K562 (cell line): ENCODE measurements around the gene ZFYVE28. TPM values are rescaled to one million over a fixed set of nuclear protein-coding genes. Genes with fewer than 3 reads are reported as not detected.
A peak's percentile ranks its signal among the peaks of the same experiment; 100 is the strongest.

Experiments used
- CHAMP1 ChIP-seq: fragments of 450-650 bp; IDR thresholded peaks from 2 replicates; pipeline ENCODE4 v1.6.1; 2016; ENCODE audit warnings: mild to moderate bottlenecking
- CHD2 ChIP-seq: IDR thresholded peaks from 2 replicates; pipeline ENCODE4 v1.6.1; 2011; ENCODE audit warnings: low read depth, low read length
- CREB1 ChIP-seq, 2 experiments: sonication (generic) in 1 of 2; formaldehyde crosslinking in 1 of 2; IDR thresholded peaks; 2 replicates each; pipeline versions ENCODE4 v1.6.1 to v1.8.0; 2012 to 2022; ENCODE audit warnings: inconsistent platforms in 1 of 2, mild to moderate bottlenecking in 1 of 2, missing genetic modification reagents in 1 of 2, moderate library complexity in 1 of 2
- FOXK2 ChIP-seq, 2 experiments: fragments of 450-650 bp; IDR thresholded peaks in 1 of 2; conservative IDR thresholded peaks in 1 of 2; 2 replicates each; pipeline ENCODE4 v1.6.1; 2016; ENCODE audit warnings: low read depth in 2 of 2, mild to moderate bottlenecking in 1 of 2
- MCM7 ChIP-seq, 2 experiments: fragments of 450-650 bp; IDR thresholded peaks; 2 replicates each; pipeline ENCODE4 v1.6.1; 2016 to 2018
- MYC ChIP-seq, 2 experiments: fragments of 250-450 bp in 1 of 2; sonication (Bioruptor Pico) in 1 of 2; IDR thresholded peaks; 2 replicates each; pipeline versions ENCODE4 v1.5.1 to v1.6.1; 2012 to 2021; ENCODE audit warnings: low read depth in 2 of 2, borderline replicate concordance in 1 of 2, improper control_type of control experiment in 1 of 2, low read length in 1 of 2, mild to moderate bottlenecking in 1 of 2, moderate library complexity in 1 of 2
- PCBP1 ChIP-seq: fragments of 200-400 bp; formaldehyde crosslinking; IDR thresholded peaks from 2 replicates; pipeline ENCODE4 v1.6.1; 2018; ENCODE audit warnings: mild to moderate bottlenecking, low read depth, low read length; ENCODE audit not compliant: poor library complexity, severe bottlenecking
- RUNX1 ChIP-seq: sonication (generic); IDR thresholded peaks from 2 replicates; pipeline ENCODE4 v1.6.1; 2016; ENCODE audit warnings: antibody characterized with exemption, low read depth
- SIX5 ChIP-seq, 2 experiments: IDR thresholded peaks; 2 replicates each; pipeline ENCODE4 v1.6.1; 2011; ENCODE audit warnings: low read length in 2 of 2, borderline replicate concordance in 1 of 2, low read depth in 1 of 2, mild to moderate bottlenecking in 1 of 2, moderate library complexity in 1 of 2; ENCODE audit not compliant: insufficient read depth in 1 of 2
- SP2 ChIP-seq: IDR thresholded peaks from 2 replicates; pipeline ENCODE4 v1.6.1; 2011; ENCODE audit warnings: mild to moderate bottlenecking, low read depth, low read length, moderate library complexity; ENCODE audit not compliant: poor library complexity, severe bottlenecking; ENCODE audit errors: extremely low read depth
- ZNF143 ChIP-seq: sonication (generic); formaldehyde crosslinking; IDR thresholded peaks from 2 replicates; pipeline ENCODE4 v1.9.0; 2022; ENCODE audit warnings: mild to moderate bottlenecking, missing genetic modification reagents
- ZSCAN32 ChIP-seq: fragments of 450-650 bp; formaldehyde crosslinking; IDR thresholded peaks from 2 replicates; pipeline ENCODE4 v1.4.0; 2020; ENCODE audit warnings: mild to moderate bottlenecking, moderate library complexity
- polyA plus RNA-seq, 8 experiments: library from polyadenylated mRNA; depleted of rRNA in 4 of 8; stranded (reverse) in 5 of 8; unstranded in 3 of 8; fragments of >200 nt; fragmentation: Nextera tagmentation in 2 of 8; fragmentation: Illumina TruSeq in 1 of 8; extraction: Ambion mirVana in 2 of 8; extraction: Trizol in 1 of 8; gene quantifications; 2 replicates each; pipeline versions ENCODE4 v1.2.1 to v1.2.3, GENCODE V29; 2011 to 2014; ENCODE audit warnings: inconsistent platforms in 1 of 8, missing spikeins in 1 of 8
- total RNA-seq, 7 experiments: library from RNA; depleted of rRNA in 6 of 7; stranded (reverse); fragments of >200 nt in 6 of 7; fragmentation: Illumina TruSeq in 2 of 7; extraction: Trizol in 2 of 7; gene quantifications; 2 replicates each; pipeline versions ENCODE4 v1.2.1 to v1.2.3, GENCODE V29; 2011 to 2021; ENCODE audit warnings: low replicate concordance in 1 of 7
- TF ChIP-seq, protein P1 (sequence below): fragments of 450-650 bp; IDR thresholded peaks from 2 replicates; pipeline ENCODE4 v1.6.1; 2018; ENCODE audit warnings: mild to moderate bottlenecking, low read depth; ENCODE audit not compliant: partially characterized antibody
- TF ChIP-seq, protein P2 (sequence below), 2 experiments: fragments of 450-650 bp in 1 of 2; sonication (generic) in 1 of 2; formaldehyde crosslinking in 1 of 2; IDR thresholded peaks in 1 of 2; conservative IDR thresholded peaks in 1 of 2; 2 replicates each; pipeline versions ENCODE4 v1.6.1 to v1.8.1; 2016 to 2023; ENCODE audit warnings: mild to moderate bottlenecking in 2 of 2, moderate library complexity in 2 of 2, inconsistent platforms in 1 of 2, missing genetic modification reagents in 1 of 2
- TF ChIP-seq, protein P3 (sequence below): sonication (generic); formaldehyde crosslinking; IDR thresholded peaks from 2 replicates; pipeline ENCODE4 v1.8.1; 2023; ENCODE audit warnings: mild to moderate bottlenecking, missing genetic modification reagents
- TF ChIP-seq, protein P4 (sequence below): fragments of 450-650 bp; formaldehyde crosslinking; IDR thresholded peaks from 2 replicates; pipeline ENCODE4 v1.4.0; 2022; ENCODE audit warnings: missing genetic modification characterization

ZFYVE28 gene
- total and polyA plus RNA-seq, 9 of the 15 experiments (the other 6 are each of a cell fraction or from before 2014, with no cell fraction given), result 1.3 to 24.8 (median 8.9) TPM

- TF ChIP-seq ZSCAN32 (CRISPR knock-in tag) (no peak), RUNX1 (no peak), SIX5 (IDR thresholded peaks at IDR 0.05; ENCODE audit: borderline replicate concordance in 1 of 2, insufficient read depth in 1 of 2, low read depth in 1 of 2, low read length in 2 of 2) (no peak), CHAMP1 (no peak), ZNF143 (CRISPR knock-in tag) (0 out of 2 replicates have a peak, but pooled peaks have one; percentile 24), MCM7 (IDR thresholded peaks at IDR 0.05) (no peak), CREB1 (IDR thresholded peaks at IDR 0.05) (peak; percentile 89), CREB1 (CRISPR knock-in tag; IDR thresholded peaks at IDR 0.05) (0 out of 2 replicates have a peak, but pooled peaks have one; percentile 46), PCBP1 (no peak), CHD2 (no peak), MYC (IDR thresholded peaks at IDR 0.05; ENCODE audit: low read depth, low read length) (peak; percentile 91), MYC (CRISPR knock-in tag; IDR thresholded peaks at IDR 0.05; ENCODE audit: borderline replicate concordance, low read depth) (no peak), FOXK2 (conservative IDR thresholded peaks at IDR 0.05 in 1 of 2, IDR thresholded peaks at IDR 0.05 in 1 of 2; ENCODE audit: low read depth in 2 of 2) (no peak), SP2 (no peak)
- TF ChIP-seq, protein P1, sequence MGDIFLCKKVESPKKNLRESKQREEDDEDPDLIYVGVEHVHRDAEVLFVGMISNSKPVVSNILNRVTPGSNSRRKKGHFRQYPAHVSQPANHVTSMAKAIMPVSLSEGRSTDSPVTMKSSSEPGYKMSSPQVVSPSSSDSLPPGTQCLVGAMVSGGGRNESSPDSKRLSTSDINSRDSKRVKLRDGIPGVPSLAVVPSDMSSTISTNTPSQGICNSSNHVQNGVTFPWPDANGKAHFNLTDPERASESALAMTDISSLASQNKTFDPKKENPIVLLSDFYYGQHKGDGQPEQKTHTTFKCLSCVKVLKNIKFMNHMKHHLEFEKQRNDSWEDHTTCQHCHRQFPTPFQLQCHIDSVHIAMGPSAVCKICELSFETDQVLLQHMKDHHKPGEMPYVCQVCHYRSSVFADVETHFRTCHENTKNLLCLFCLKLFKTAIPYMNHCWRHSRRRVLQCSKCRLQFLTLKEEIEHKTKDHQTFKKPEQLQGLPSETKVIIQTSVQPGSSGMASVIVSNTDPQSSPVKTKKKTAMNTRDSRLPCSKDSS, result no peak
- TF ChIP-seq, protein P2, sequence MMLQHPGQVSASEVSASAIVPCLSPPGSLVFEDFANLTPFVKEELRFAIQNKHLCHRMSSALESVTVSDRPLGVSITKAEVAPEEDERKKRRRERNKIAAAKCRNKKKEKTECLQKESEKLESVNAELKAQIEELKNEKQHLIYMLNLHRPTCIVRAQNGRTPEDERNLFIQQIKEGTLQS (IDR thresholded peaks at IDR 0.05), result peak; percentile 69
- TF ChIP-seq, protein P2 (CRISPR knock-in tag; conservative IDR thresholded peaks at IDR 0.05), result 0 out of 2 replicates have a peak, but pooled peaks have one; percentile 38
- TF ChIP-seq, protein P3, sequence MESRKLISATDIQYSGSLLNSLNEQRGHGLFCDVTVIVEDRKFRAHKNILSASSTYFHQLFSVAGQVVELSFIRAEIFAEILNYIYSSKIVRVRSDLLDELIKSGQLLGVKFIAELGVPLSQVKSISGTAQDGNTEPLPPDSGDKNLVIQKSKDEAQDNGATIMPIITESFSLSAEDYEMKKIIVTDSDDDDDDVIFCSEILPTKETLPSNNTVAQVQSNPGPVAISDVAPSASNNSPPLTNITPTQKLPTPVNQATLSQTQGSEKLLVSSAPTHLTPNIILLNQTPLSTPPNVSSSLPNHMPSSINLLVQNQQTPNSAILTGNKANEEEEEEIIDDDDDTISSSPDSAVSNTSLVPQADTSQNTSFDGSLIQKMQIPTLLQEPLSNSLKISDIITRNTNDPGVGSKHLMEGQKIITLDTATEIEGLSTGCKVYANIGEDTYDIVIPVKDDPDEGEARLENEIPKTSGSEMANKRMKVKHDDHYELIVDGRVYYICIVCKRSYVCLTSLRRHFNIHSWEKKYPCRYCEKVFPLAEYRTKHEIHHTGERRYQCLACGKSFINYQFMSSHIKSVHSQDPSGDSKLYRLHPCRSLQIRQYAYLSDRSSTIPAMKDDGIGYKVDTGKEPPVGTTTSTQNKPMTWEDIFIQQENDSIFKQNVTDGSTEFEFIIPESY (CRISPR knock-in tag), result peak; percentile 49; the same call in 1 of the 2 replicates
- TF ChIP-seq, protein P4, sequence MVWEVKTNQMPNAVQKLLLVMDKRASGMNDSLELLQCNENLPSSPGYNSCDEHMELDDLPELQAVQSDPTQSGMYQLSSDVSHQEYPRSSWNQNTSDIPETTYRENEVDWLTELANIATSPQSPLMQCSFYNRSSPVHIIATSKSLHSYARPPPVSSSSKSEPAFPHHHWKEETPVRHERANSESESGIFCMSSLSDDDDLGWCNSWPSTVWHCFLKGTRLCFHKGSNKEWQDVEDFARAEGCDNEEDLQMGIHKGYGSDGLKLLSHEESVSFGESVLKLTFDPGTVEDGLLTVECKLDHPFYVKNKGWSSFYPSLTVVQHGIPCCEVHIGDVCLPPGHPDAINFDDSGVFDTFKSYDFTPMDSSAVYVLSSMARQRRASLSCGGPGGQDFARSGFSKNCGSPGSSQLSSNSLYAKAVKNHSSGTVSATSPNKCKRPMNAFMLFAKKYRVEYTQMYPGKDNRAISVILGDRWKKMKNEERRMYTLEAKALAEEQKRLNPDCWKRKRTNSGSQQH, result no peak
Measured at GRCh38 chr4:2412885-2413716, 5.3 kb downstream of the ZFYVE28 start (continued).
